ENCODE measurements around the gene KIF3C. TPM values are rescaled to one million over a fixed set of nuclear protein-coding genes. Genes with fewer than 3 reads are reported as not detected.
A peak's percentile ranks its signal among the peaks of the same experiment; 100 is the strongest.

The KIF3C gene
- total RNA-seq, 1 experiment from 2014 or later: 55.7 TPM

DNA sequence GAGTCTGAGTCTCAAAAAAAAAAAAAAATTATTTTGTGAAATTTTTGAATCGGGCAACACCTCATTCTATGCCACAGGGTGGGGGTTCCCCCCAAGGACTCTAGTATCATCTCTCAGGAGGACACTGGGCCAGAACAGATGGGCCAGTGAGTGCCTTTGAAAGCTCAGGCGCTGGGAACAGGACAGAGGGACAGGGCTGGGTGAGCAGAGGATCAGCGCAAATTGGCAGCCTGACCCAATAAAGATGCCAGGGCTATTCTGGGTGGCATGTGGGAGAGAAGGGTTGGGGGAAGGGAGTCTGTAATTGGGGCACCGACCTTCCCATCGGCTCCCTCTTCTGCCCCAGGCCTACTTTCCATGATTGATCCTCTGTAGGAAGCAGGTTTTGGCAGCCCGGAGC, 44.0 kb downstream of the KIF3C start:
- Histone ChIP-seq H3K9me3 (ENCODE audit: control insufficient read depth, insufficient read depth, low read depth, low read length) (no peaks in the 10 kb centered on the region), H3K4me3 (ENCODE audit: low read depth in 2 of 2, low read length in 2 of 2) (no peak overlapping the region), H3K27ac (ENCODE audit: low read length) (no peak overlapping the region), H3K4me1 (ENCODE audit: control insufficient read depth, insufficient read depth, low read length) (no peaks in the 10 kb centered on the region), H3K27me3 (ENCODE audit: control insufficient read depth, insufficient read depth, low read length) (no peaks in the 10 kb centered on the region), H3K36me3 (ENCODE audit: control insufficient read depth, insufficient read depth, low read length) (no peaks in the 10 kb centered on the region)
- ChIA-PET CTCF (interaction anchor here (0.6 kb wide), 1 partner anchor 249 kb away, joined by 9 read pairs; no protein-coding TSS in a partner anchor), POLR2A (no interaction called here)
- TF ChIP-seq TCF7L2 (IDR thresholded peaks at IDR 0.05; ENCODE audit: low read depth, low read length) (no peak), CTCF (IDR thresholded peaks at IDR 0.05) (no peak), POLR2AphosphoS5 (IDR thresholded peaks at IDR 0.05; ENCODE audit: low read depth, low read length) (no peak), SIN3A (IDR thresholded peaks at IDR 0.05; ENCODE audit: borderline replicate concordance, insufficient read depth, low read depth, low read length) (no peak)
- TF ChIP-seq, protein P1, sequence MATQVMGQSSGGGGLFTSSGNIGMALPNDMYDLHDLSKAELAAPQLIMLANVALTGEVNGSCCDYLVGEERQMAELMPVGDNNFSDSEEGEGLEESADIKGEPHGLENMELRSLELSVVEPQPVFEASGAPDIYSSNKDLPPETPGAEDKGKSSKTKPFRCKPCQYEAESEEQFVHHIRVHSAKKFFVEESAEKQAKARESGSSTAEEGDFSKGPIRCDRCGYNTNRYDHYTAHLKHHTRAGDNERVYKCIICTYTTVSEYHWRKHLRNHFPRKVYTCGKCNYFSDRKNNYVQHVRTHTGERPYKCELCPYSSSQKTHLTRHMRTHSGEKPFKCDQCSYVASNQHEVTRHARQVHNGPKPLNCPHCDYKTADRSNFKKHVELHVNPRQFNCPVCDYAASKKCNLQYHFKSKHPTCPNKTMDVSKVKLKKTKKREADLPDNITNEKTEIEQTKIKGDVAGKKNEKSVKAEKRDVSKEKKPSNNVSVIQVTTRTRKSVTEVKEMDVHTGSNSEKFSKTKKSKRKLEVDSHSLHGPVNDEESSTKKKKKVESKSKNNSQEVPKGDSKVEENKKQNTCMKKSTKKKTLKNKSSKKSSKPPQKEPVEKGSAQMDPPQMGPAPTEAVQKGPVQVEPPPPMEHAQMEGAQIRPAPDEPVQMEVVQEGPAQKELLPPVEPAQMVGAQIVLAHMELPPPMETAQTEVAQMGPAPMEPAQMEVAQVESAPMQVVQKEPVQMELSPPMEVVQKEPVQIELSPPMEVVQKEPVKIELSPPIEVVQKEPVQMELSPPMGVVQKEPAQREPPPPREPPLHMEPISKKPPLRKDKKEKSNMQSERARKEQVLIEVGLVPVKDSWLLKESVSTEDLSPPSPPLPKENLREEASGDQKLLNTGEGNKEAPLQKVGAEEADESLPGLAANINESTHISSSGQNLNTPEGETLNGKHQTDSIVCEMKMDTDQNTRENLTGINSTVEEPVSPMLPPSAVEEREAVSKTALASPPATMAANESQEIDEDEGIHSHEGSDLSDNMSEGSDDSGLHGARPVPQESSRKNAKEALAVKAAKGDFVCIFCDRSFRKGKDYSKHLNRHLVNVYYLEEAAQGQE (IDR thresholded peaks at IDR 0.05; ENCODE audit: insufficient read depth in 1 of 2, low read depth in 2 of 2, low read length in 1 of 2): no peak
- intact Hi-C loops (cut with micrococcal nuclease; ENCODE audit: unreplicated experiment): loop anchor here (5.0 kb wide), 1 partner anchor 86 kb away; no protein-coding TSS in a partner anchor
- in situ Hi-C loops (cut with HindIII; ENCODE audit: low pct_unique_long_range_greater_than_20kb, low sequenced_read_pairs): no loop called here
- ATAC-seq (no peak), DNase-seq (ENCODE audit: low read depth, low spot score) (no peak)
- no TSS peak for BruUV-seq (replicated peaks)

GRCh38 chr2:25936889-25937545, 45.3 kb downstream of the KIF3C start:
- ATAC-seq (peak; percentile 54; the same call in 1 of the 2 replicates), DNase-seq (ENCODE audit: low read depth, low spot score) (no peak)
- ChIA-PET CTCF (no interaction called here), POLR2A (interaction anchor here (0.8 kb wide), 1 partner anchor 59 kb away, joined by 6 read pairs; the partner anchor contains the start of gene ASXL2)
- Histone ChIP-seq H3K27me3 (ENCODE audit: control insufficient read depth, insufficient read depth, low read length) (no peaks in the 10 kb centered on the region), H3K4me1 (ENCODE audit: control insufficient read depth, insufficient read depth, low read length) (no peaks in the 10 kb centered on the region), H3K4me3 (ENCODE audit: low read depth in 2 of 2, low read length in 2 of 2) (no peak overlapping the region), H3K9me3 (ENCODE audit: control insufficient read depth, insufficient read depth, low read depth, low read length) (no peaks in the 10 kb centered on the region), H3K36me3 (ENCODE audit: control insufficient read depth, insufficient read depth, low read length) (no peaks in the 10 kb centered on the region), H3K27ac (ENCODE audit: low read length) (0 out of 2 replicates have a peak overlapping the region, but pooled peaks have one; percentile 24)
- intact Hi-C loops (cut with micrococcal nuclease; ENCODE audit: unreplicated experiment): loop anchor here (5.0 kb wide), 1 partner anchor 85 kb away; no protein-coding TSS in a partner anchor
- TF ChIP-seq SIN3A (IDR thresholded peaks at IDR 0.05; ENCODE audit: borderline replicate concordance, insufficient read depth, low read depth, low read length) (no peak), TCF7L2 (IDR thresholded peaks at IDR 0.05; ENCODE audit: low read depth, low read length) (peak; percentile 69; the same call in 1 of the 2 replicates)
- in situ Hi-C loops (cut with HindIII; ENCODE audit: low pct_unique_long_range_greater_than_20kb, low sequenced_read_pairs): no loop called here
- BruUV-seq (replicated peaks): no TSS peak

DNA sequence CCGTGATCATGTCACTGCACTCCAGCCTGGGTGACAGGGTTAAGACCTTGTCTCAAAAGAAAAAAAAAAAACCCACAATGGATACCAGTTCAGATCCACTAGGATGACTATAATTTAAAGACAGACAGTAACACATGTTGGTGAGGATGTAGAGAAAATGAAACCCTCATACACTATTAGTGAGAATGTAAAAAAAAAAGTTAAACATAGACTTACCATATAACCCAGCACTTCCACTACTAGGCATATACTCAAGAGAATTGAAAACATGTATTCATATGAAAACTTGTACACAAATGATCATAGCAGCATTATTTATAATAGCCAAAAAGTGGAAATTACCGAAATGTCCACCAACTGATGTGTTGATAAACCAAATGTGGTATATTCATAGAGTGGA, 48.7 kb downstream of the KIF3C start:
- POLR2A ChIA-PET: no interaction called here
- in situ Hi-C loops (cut with HindIII; ENCODE audit: low pct_unique_long_range_greater_than_20kb, low sequenced_read_pairs): no loop called here

More for the DNA sequence above, 48.7 kb downstream of the KIF3C start:
- CTCF ChIA-PET: no interaction called here
- DNase-seq (ENCODE audit: low read depth, low spot score) (no peak), ATAC-seq (no peak)
- Histone ChIP-seq H3K9me3 (ENCODE audit: control insufficient read depth, insufficient read depth, low read depth, low read length) (no peaks in the 10 kb centered on the region), H3K27ac (ENCODE audit: low read length) (no peak overlapping the region), H3K4me3 (ENCODE audit: low read depth in 2 of 2, low read length in 2 of 2) (no peak overlapping the region), H3K4me1 (ENCODE audit: control insufficient read depth, insufficient read depth, low read length) (no peaks in the 10 kb centered on the region), H3K27me3 (ENCODE audit: control insufficient read depth, insufficient read depth, low read length) (no peaks in the 10 kb centered on the region), H3K36me3 (ENCODE audit: control insufficient read depth, insufficient read depth, low read length) (no peaks in the 10 kb centered on the region)
- intact Hi-C loops (cut with micrococcal nuclease; ENCODE audit: unreplicated experiment): no loop called here
- no peak for TF ChIP-seq CTCF (IDR thresholded peaks at IDR 0.05)
- TF ChIP-seq, protein P1 (IDR thresholded peaks at IDR 0.05; ENCODE audit: insufficient read depth in 1 of 2, low read depth in 2 of 2, low read length in 1 of 2): no peak
- TF ChIP-seq SIN3A (IDR thresholded peaks at IDR 0.05; ENCODE audit: borderline replicate concordance, insufficient read depth, low read depth, low read length): no peak
- no peak for TF ChIP-seq TCF7L2 (IDR thresholded peaks at IDR 0.05; ENCODE audit: low read depth, low read length)
- TF ChIP-seq POLR2AphosphoS5 (IDR thresholded peaks at IDR 0.05; ENCODE audit: low read depth, low read length): no peak
- BruUV-seq (replicated peaks): no TSS peak

All from Panc1 (cell line).